Activated CD8-positive, alpha-beta memory T cell treated with anti-CD3 and anti-CD28 coated beads for 48 hours (primary cell): ENCODE data around the gene CELA1.
"Not testable (repeated sequence)": the region's sequence is repeated elsewhere in the genome, so short reads cannot be mapped to it uniquely, and the experiment has no call there.

Experiments
- DNase-seq, 3 experiments: peaks; one replicate each; pipeline ENCODE4 v3.0.0-alpha.2; 2020; ENCODE audit warnings: low read depth in 2 of 3, low spot score in 2 of 3

Gene CELA1

DNA sequence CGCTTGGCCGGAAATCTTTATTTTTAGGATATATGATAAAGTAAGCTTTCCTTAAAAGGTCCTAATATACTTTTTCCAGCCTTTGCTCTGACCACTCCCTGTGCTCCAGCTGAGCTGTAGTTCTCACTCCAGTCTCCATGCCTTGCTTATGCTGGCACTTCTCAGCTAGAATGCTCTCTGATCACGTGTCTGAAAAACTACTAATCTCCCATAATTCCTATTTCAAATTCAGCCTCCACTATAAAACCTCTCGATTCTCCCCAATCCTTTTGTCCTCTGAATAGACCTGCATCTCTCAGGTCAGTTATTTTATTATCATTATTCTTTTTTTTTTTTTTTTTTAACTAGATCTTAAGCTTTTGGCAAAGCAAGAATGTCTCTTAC lies 26.2 kb downstream of the CELA1 start:
- no peak for DNase-seq

DNA sequence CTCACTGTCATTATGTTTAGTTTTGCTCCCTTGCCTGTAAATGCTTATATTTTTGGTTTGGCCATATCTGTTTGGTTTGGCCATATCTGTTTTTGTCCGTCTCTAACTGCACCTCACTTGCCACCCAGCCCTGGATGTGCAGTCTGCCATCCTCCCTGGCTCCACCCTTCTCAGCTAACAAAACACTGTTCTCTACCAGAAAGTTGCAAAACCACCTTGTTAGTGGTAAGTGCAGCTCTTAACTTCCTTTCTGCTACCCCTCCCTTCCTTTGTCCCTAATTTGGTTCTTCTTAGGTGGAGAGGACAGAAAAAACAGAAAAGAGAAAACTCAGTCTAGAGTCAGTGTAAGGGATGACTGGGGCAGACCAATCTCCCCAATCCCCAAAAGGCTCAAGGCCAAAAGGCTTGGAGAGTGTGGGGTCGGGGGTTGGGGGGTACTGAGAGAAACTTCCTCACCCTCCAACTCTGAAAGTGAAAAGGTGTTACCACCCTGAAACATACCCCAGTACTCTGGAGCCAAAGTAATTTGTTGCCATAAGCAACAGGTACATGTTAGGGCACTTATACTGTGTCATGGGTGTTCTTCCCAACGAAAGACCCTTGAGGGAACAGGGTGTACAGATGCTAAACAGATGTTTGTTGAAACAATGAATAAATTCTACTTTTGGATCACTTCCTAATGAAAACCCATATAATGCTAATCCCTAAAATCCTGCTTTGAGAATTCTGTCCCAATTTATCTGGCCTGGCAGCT lies 27.5 kb downstream of the CELA1 start:
- no peak for DNase-seq

- not testable (repeated sequence) for DNase-seq
Measured at GRCh38 chr12:51318057-51318806, 28.2 kb downstream of the CELA1 start.

DNA sequence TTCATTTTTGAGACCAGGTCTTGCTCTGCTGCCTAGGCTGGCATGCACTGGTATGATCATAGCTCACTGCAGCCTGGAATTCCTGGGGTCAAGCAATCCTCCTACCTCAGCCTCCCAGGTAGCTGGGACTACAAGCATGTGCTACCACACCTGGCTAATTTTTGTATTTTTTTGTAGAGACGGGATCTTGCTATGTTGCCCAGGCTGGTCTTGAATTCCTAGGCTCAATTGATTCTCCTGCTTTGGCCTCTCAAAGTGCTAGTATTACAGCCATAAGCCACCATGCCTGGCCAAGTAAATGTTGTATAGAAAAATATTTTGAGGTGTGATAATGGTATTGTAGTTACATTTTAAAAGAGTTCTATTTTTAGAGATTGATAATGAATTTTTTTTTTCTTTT lies 35.1 kb downstream of the CELA1 start:
- no peak for DNase-seq

DNA sequence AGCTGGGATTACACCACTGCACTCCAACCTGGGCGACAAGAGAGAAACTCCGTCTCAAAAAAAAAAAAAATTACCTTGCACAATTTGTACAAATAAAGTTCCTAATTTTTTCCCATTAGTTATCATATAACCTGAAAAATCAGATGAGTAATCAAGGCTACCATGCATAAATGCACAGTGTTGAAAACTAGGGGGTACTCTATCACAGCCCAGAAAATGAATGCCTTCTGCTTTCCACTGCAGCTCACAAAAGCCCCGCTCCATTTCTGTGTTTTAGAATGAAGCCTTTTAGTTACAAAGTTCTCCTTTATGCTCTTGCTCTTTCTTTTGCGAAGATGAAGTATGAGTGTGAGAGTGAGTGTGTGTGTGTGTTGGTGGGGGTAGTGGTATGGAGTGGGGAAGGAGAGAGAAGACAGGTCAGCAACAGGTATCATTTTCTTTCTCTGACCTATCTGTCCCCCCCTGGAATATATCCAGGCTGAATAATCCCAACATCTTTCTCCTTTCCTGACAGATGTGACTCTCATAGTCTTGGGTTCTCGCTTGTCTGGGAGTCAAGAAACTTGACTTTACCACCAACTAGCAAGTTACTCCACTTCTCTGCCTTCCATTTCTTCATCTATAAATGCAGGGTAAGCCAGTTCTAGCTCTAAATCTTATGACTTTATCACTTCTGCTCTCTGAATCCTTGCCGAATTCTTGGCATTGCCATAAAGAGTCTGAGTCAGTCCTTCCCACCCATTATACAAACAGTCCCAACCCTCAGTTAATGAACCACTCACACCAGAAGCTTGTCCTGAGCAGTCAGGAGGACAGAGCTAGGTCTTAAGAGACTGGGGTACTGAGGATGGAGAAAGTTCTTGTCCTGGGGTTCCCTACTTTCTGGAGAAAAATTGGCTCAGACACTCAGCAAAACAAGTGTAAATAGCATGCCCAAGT lies 38.6 kb downstream of the CELA1 start:
- no peak for DNase-seq

- DNase-seq: no peak
Measured at GRCh38 chr12:51306507-51306906, 40.0 kb downstream of the CELA1 start.

DNA sequence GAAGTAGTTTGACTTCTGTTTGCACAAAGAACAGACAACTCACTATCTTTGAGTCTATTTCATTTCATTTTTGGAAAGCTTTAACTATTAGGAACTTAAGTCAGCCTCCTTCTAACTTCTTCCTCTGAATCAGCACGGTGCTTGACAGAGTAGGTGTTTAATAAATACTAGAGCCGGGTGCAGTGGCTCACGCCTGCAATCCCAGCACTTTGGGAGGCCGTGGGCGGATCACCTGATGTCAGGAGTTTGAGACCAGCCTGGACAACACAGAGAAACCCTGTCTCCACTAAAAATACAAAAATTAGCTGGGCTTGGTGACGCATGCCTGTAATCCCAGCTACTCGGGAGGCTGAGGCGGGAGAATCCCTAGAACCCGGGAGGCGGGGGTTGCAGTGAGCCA lies 45.7 kb downstream of the CELA1 start:
- not testable (repeated sequence) for DNase-seq

DNA sequence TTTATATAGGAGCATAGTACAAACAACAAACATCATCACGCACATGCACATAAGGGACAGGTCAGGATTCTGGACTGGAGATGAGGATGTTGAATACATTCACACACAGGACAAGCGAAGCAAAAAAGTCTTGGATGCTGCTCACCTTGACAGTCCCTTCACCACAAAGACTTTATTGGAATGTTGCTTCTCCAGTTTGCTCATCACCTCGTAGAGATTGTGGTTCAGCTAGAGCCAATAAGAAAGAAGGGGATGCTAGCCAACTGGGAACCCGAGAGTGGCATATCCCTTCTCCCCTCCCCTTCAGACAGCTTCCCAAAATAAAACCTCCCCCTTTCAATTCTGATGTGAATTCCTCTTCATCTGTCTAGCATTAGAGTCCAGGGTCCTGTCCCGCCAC lies 50.8 kb downstream of the CELA1 start:
- no peak for DNase-seq

GRCh38 chr12:51294097-51294496 lies 52.4 kb downstream of the CELA1 start:
- not testable (repeated sequence) for DNase-seq

- DNase-seq: no peak
Measured at GRCh38 chr12:51293696-51294095, 52.8 kb downstream of the CELA1 start.

GRCh38 chr12:51291603-51292513 lies 54.6 kb downstream of the CELA1 start:
- DNase-seq: not testable (repeated sequence)

DNA sequence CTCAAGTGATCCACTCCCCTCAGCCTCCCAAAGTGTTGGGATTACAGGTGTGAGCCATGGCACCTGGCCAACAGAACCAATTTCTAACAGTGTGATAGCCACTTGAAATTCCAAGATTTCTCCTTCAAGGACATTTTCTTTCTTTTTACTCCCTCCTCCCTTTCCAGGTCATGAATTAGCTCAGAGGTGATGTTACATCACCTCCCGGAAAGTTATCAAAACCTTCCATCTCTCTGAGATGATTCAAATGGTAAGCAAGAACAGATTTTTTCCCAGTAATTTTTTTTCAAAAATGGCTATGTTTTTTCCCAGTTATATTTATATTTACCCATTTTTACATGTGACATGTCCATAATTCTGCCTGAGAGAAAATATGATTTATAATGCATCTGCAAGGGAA lies 60.6 kb downstream of the CELA1 start:
- DNase-seq: no peak

DNA sequence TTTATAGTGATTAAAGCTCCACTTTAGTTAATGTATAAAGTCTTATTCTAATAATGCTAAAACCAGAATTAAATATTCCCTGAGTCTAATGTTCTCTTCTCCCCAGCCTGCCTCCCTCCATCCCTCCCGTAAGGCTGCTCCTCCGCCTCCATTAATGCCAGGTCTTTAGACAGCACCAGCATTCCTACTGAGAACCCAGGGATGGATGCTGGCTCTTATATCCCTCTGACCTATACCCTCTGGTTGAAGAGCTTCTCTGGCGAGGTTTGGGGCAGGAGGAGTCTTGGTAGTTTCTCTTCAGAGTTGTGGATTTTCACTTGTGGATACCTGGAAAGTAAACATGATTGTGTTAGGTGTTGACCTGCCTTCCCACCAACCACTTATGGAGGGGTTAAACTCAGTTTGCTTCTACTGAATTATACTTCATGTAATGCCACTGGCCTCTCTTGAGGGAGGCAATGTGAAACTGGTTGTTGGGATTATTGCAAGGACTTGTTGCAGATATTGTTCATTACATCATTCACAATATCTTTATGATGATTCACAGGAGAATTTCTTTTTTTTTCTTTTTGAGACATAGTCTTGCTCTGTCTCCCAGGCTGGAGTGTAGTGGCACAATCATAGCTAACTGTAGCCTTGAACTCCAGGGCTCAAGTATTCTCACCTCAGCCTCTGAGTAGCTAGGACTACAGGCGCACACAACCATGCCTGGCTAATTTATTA lies 65.1 kb downstream of the CELA1 start:
- no peak for DNase-seq
